Measurements from ENCODE around the gene DOCK3. TPM values are rescaled to one million over a fixed set of nuclear protein-coding genes. Genes with fewer than 3 reads are reported as not detected.

The DOCK3 gene
- total RNA-seq, 4 donors from 2014 or later: 2.1 to 8.6 (median 2.9) TPM

GRCh38 chr3:51353131-51353530, 678.4 kb downstream of the DOCK3 start:
- TF ChIP-seq POLR2AphosphoS5 (IDR thresholded peaks at IDR 0.05): no peak
- no peak for TF ChIP-seq POLR2A (IDR thresholded peaks at IDR 0.05)
- no peak for TF ChIP-seq EP300 (IDR thresholded peaks at IDR 0.05)
- TF ChIP-seq CTCF (IDR thresholded peaks at IDR 0.05): no peak
- H3K4me3 ChIP-seq: no peak overlapping the region
- 91% methylated on average over 4 of the region's 4 CpGs for WGBS

GRCh38 chr3:51353691-51354090, 679.0 kb downstream of the DOCK3 start:
- 58% methylated on average over 1 of the region's 1 CpG for WGBS
- H3K4me3 ChIP-seq: no peak overlapping the region
- DNase-seq (ENCODE audit: low spot score in 2 of 2): peak in 1 of 2 donors; percentile 20
- H3K9me3 ChIP-seq: no peaks in the 10 kb centered on the region
- no peaks in the 10 kb centered on the region for H3K36me3 ChIP-seq
- no peak for TF ChIP-seq EP300 (IDR thresholded peaks at IDR 0.05)
- no peak for TF ChIP-seq POLR2AphosphoS5 (IDR thresholded peaks at IDR 0.05)
- no peak for TF ChIP-seq CTCF (IDR thresholded peaks at IDR 0.05)
- TF ChIP-seq POLR2A (IDR thresholded peaks at IDR 0.05): no peak
- H3K4me1 ChIP-seq: peaks cover 5% of the 10 kb centered on the region
- no peak overlapping the region for H3K27ac ChIP-seq
- H3K27me3 ChIP-seq: no peaks in the 10 kb centered on the region

More at GRCh38 chr3:51353131-51353530, 678.4 kb downstream of the DOCK3 start:
- DNase-seq (ENCODE audit: low spot score in 2 of 2): peak in 1 of 2 donors; percentile 21
- Histone ChIP-seq H3K27ac (no peak overlapping the region), H3K36me3 (no peaks in the 10 kb centered on the region), H3K4me1 (peaks cover 5% of the 10 kb centered on the region), H3K9me3 (no peaks in the 10 kb centered on the region), H3K27me3 (no peaks in the 10 kb centered on the region)

- no peak overlapping the region for H3K4me3 ChIP-seq
- H3K9me3 ChIP-seq: no peaks in the 10 kb centered on the region
- no peaks in the 10 kb centered on the region for H3K27me3 ChIP-seq
- H3K27ac ChIP-seq: no peak overlapping the region
- peaks cover 5% of the 10 kb centered on the region for H3K4me1 ChIP-seq
- TF ChIP-seq POLR2A (IDR thresholded peaks at IDR 0.05): no peak
- TF ChIP-seq CTCF (IDR thresholded peaks at IDR 0.05): no peak
- no peak for TF ChIP-seq POLR2AphosphoS5 (IDR thresholded peaks at IDR 0.05)
- TF ChIP-seq EP300 (IDR thresholded peaks at IDR 0.05): no peak
- DNase-seq (ENCODE audit: low spot score in 2 of 2): peak in 1 of 2 donors; percentile 28
- H3K36me3 ChIP-seq: no peaks in the 10 kb centered on the region
- 73% methylated on average over 2 of the region's 2 CpGs for WGBS
Observed at GRCh38 chr3:51354172-51354571, 679.4 kb downstream of the DOCK3 start.

GRCh38 chr3:51354731-51355615, 680.2 kb downstream of the DOCK3 start:
- WGBS: 98% methylated on average over 3 of the region's 9 CpGs
- DNase-seq (ENCODE audit: low spot score in 2 of 2): peak in 1 of 2 donors; percentile 71
- TF ChIP-seq POLR2AphosphoS5 (IDR thresholded peaks at IDR 0.05) (no peak), CTCF (IDR thresholded peaks at IDR 0.05) (no peak), POLR2A (IDR thresholded peaks at IDR 0.05) (no peak), EP300 (IDR thresholded peaks at IDR 0.05) (no peak)
- no peak overlapping the region for H3K27ac ChIP-seq
- H3K4me3 ChIP-seq: no peak overlapping the region
- no peaks in the 10 kb centered on the region for H3K27me3 ChIP-seq
- no peaks in the 10 kb centered on the region for H3K36me3 ChIP-seq
- peaks cover 5% of the 10 kb centered on the region for H3K4me1 ChIP-seq
- H3K9me3 ChIP-seq: no peaks in the 10 kb centered on the region

GRCh38 chr3:51355891-51356578, 681.3 kb downstream of the DOCK3 start:
- peak in 1 of 2 donors; percentile 40 for DNase-seq (ENCODE audit: low spot score in 2 of 2)
- TF ChIP-seq EP300 (IDR thresholded peaks at IDR 0.05) (no peak), POLR2AphosphoS5 (IDR thresholded peaks at IDR 0.05) (no peak), CTCF (IDR thresholded peaks at IDR 0.05) (no peak), POLR2A (IDR thresholded peaks at IDR 0.05) (no peak)

More at GRCh38 chr3:51355891-51356578, 681.3 kb downstream of the DOCK3 start:
- WGBS: 53% methylated on average over 7 of the region's 8 CpGs
- Histone ChIP-seq H3K27me3 (no peaks in the 10 kb centered on the region), H3K36me3 (no peaks in the 10 kb centered on the region), H3K9me3 (no peaks in the 10 kb centered on the region), H3K27ac (peak overlapping the region; percentile 23), H3K4me1 (peaks cover 5% of the 10 kb centered on the region), H3K4me3 (no peak overlapping the region)
